Measurements from ENCODE around the gene IRX1. TPM values are rescaled to one million over a fixed set of nuclear protein-coding genes. Genes with fewer than 3 reads are reported as not detected.

IRX1 gene
- total RNA-seq, 4 donors from 2014 or later = not detected

- H3K27me3 ChIP-seq = no peaks in the 10 kb centered on the region
- H3K4me3 ChIP-seq = no peak overlapping the region
- H3K27ac ChIP-seq = no peak overlapping the region
- H3K4me1 ChIP-seq = no peaks in the 10 kb centered on the region
- TF ChIP-seq POLR2A (IDR thresholded peaks at IDR 0.05) (no peak), CTCF (IDR thresholded peaks at IDR 0.05) (no peak)
- no peaks in the 10 kb centered on the region for H3K36me3 ChIP-seq
- intact Hi-C loops (cut with DNase I; ENCODE audit: low total_unique reads) = no loop called here
- no peaks in the 10 kb centered on the region for H3K9me3 ChIP-seq
- DNase-seq = no peak
Observed at GRCh38 chr5:3622961-3623360, 27.3 kb downstream of the IRX1 start.

- H3K36me3 ChIP-seq = no peaks in the 10 kb centered on the region
Observed at GRCh38 chr5:3625626-3626025, 30.0 kb downstream of the IRX1 start.

GRCh38 chr5:3634061-3634460, 38.4 kb downstream of the IRX1 start:
- H3K27ac ChIP-seq = no peak overlapping the region
- intact Hi-C loops (cut with DNase I; ENCODE audit: low total_unique reads) = no loop called here

More at GRCh38 chr5:3625626-3626025, 30.0 kb downstream of the IRX1 start:
- no peak overlapping the region for H3K4me3 ChIP-seq
- H3K27me3 ChIP-seq = no peaks in the 10 kb centered on the region
- no peak overlapping the region for H3K27ac ChIP-seq
- no peaks in the 10 kb centered on the region for H3K9me3 ChIP-seq
- intact Hi-C loops (cut with DNase I; ENCODE audit: low total_unique reads) = no loop called here
- H3K4me1 ChIP-seq = no peaks in the 10 kb centered on the region
- no peak for DNase-seq
- no peak for TF ChIP-seq CTCF (IDR thresholded peaks at IDR 0.05)
- TF ChIP-seq POLR2A (IDR thresholded peaks at IDR 0.05) = no peak

GRCh38 chr5:3639175-3639574, 43.5 kb downstream of the IRX1 start:
- Histone ChIP-seq H3K4me1 (no peaks in the 10 kb centered on the region), H3K27me3 (no peaks in the 10 kb centered on the region), H3K36me3 (no peaks in the 10 kb centered on the region), H3K27ac (no peak overlapping the region), H3K4me3 (no peak overlapping the region), H3K9me3 (no peaks in the 10 kb centered on the region)
- TF ChIP-seq POLR2A (IDR thresholded peaks at IDR 0.05) (no peak), CTCF (IDR thresholded peaks at IDR 0.05) (no peak)
- no peak for DNase-seq
- intact Hi-C loops (cut with DNase I; ENCODE audit: low total_unique reads) = no loop called here

More at GRCh38 chr5:3634061-3634460, 38.4 kb downstream of the IRX1 start:
- Histone ChIP-seq H3K4me1 (no peaks in the 10 kb centered on the region), H3K4me3 (no peak overlapping the region), H3K36me3 (no peaks in the 10 kb centered on the region), H3K27me3 (no peaks in the 10 kb centered on the region), H3K9me3 (no peaks in the 10 kb centered on the region)
- DNase-seq = no peak
- no peak for TF ChIP-seq POLR2A (IDR thresholded peaks at IDR 0.05)
- TF ChIP-seq CTCF (IDR thresholded peaks at IDR 0.05) = no peak

- no peak for DNase-seq
- Histone ChIP-seq H3K27ac (no peak overlapping the region), H3K27me3 (no peaks in the 10 kb centered on the region), H3K4me3 (no peak overlapping the region), H3K4me1 (no peaks in the 10 kb centered on the region), H3K9me3 (no peaks in the 10 kb centered on the region), H3K36me3 (no peaks in the 10 kb centered on the region)
- intact Hi-C loops (cut with DNase I; ENCODE audit: low total_unique reads) = no loop called here
- TF ChIP-seq CTCF (IDR thresholded peaks at IDR 0.05) = no peak
- no peak for TF ChIP-seq POLR2A (IDR thresholded peaks at IDR 0.05)
Observed at GRCh38 chr5:3642231-3642630, 46.6 kb downstream of the IRX1 start.
